Measurements from ENCODE around the gene CNTNAP3. TPM values are rescaled to one million over a fixed set of nuclear protein-coding genes. Genes with fewer than 3 reads are reported as not detected.
"Not testable (repeated sequence)": the region's sequence is repeated elsewhere in the genome, so short reads cannot be mapped to it uniquely, and the experiment has no call there.

Gene CNTNAP3
- total and polyA plus RNA-seq, 2 of the 13 experiments (the other 11 are each of a cell fraction or from before 2014, with no cell fraction given), result 0.84 to 4.8 TPM

DNA sequence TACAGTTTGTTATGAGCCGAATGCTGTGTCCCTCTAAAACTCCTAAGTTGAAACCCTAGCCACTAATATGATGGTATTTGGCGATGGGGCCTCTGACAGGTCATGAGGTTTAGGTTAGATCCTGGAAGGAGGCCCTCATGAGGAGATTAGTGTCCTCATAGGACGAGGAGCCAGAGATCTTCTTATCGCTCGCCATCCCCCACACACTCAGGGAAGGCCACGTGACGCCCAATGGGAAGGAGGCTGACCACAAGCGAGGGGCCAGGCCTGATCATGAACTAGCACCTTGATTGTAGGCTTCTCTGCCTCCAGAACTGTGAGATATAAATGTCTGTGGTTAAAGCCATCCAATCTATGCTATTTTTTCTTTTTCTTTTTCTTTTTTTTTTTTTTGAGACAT is 233.5 kb downstream of the CNTNAP3 start:
- H2AFZ ChIP-seq (ENCODE audit: low read length); H3K9ac ChIP-seq (ENCODE audit: insufficient read depth, low read depth, low read length); ATAC-seq; POLR2A ChIA-PET; H3K4me2 ChIP-seq (ENCODE audit: low read depth, low read length); H3K4me1 ChIP-seq (ENCODE audit: insufficient read depth, low read length); H3K79me2 ChIP-seq (ENCODE audit: insufficient read depth, low read length); in situ Hi-C loops (cut with HindIII; ENCODE audit: extremely low pct_ligation_motif_present, low pct_unique_long_range_greater_than_20kb); DNase-seq (ENCODE audit: low spot score); H3K36me3 ChIP-seq (replicated peaks in 1 of 2; ENCODE audit: control insufficient read depth in 1 of 2, insufficient read depth in 2 of 2, low read length in 2 of 2); FAIRE-seq; H3K9me3 ChIP-seq (ENCODE audit: low read length); BruUV-seq (replicated peaks); H3K27ac ChIP-seq (ENCODE audit: extremely low read length, insufficient read depth, low read length); H3K27me3 ChIP-seq (ENCODE audit: control insufficient read depth in 1 of 2, insufficient read depth in 2 of 2, low read length in 2 of 2); intact Hi-C loops (cut with micrococcal nuclease; ENCODE audit: unreplicated experiment); H4K20me1 ChIP-seq (ENCODE audit: insufficient read depth, low read length); CTCF ChIA-PET (ENCODE audit: low intra/inter-chr PET ratio, low total read pairs); H3K4me3 ChIP-seq (replicated peaks in 1 of 3; ENCODE audit: insufficient read depth in 1 of 3, low read depth in 2 of 3, low read length in 3 of 3): not testable (repeated sequence)
- WGBS (ENCODE audit: low lambda C conversion rate), result 2% methylated on average over 5 of the region's 8 CpGs

- ATAC-seq; BruUV-seq (replicated peaks); POLR2A ChIA-PET; CTCF ChIA-PET (ENCODE audit: low intra/inter-chr PET ratio, low total read pairs); in situ Hi-C loops (cut with HindIII; ENCODE audit: extremely low pct_ligation_motif_present, low pct_unique_long_range_greater_than_20kb); H3K4me3 ChIP-seq (replicated peaks in 1 of 3; ENCODE audit: insufficient read depth in 1 of 3, low read depth in 2 of 3, low read length in 3 of 3); H2AFZ ChIP-seq (ENCODE audit: low read length); H3K27me3 ChIP-seq (ENCODE audit: control insufficient read depth in 1 of 2, insufficient read depth in 2 of 2, low read length in 2 of 2); H3K36me3 ChIP-seq (replicated peaks in 1 of 2; ENCODE audit: control insufficient read depth in 1 of 2, insufficient read depth in 2 of 2, low read length in 2 of 2); H3K9ac ChIP-seq (ENCODE audit: insufficient read depth, low read depth, low read length); H3K79me2 ChIP-seq (ENCODE audit: insufficient read depth, low read length); H3K4me1 ChIP-seq (ENCODE audit: insufficient read depth, low read length); H4K20me1 ChIP-seq (ENCODE audit: insufficient read depth, low read length); DNase-seq (ENCODE audit: low spot score); intact Hi-C loops (cut with micrococcal nuclease; ENCODE audit: unreplicated experiment); H3K4me2 ChIP-seq (ENCODE audit: low read depth, low read length); H3K9me3 ChIP-seq (ENCODE audit: low read length); FAIRE-seq; H3K27ac ChIP-seq (ENCODE audit: extremely low read length, insufficient read depth, low read length); TF ChIP-seq ATF7 (CRISPR knock-in tag; IDR thresholded peaks at IDR 0.05): not testable (repeated sequence)
- WGBS (ENCODE audit: low lambda C conversion rate), result 1% methylated on average over 3 of the region's 3 CpGs
- TF ChIP-seq ATF7 (IDR thresholded peaks at IDR 0.05), result 0 out of 2 replicates have a peak, but pooled peaks have one; percentile 16
These were observed 241.1 kb downstream of the CNTNAP3 start for GRCh38 chr9:39046833-39047232.

DNA sequence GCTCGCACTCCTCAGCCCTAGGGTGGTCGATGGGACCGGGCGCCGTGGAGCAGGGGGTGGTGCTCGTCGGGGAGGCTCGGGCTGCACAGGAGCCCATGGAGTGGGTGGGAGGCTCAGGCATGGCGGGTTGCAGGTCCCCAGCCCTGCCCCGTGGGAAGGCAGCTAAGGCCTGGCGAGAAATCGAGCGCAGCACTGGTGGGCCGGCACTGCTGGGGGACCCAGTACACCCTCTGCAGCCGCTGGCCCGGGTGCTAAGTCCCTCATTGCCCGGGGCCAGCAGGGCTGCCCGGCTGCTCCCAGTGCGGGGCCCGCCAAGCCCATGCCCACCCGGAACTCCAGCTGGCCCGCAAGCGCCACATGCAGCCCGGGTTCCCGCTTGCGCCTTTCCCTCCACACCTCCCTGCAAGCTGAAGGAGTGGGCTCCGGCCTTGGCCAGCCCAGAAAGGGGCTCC is 245.6 kb downstream of the CNTNAP3 start:
- DNase-seq (ENCODE audit: low spot score); H3K4me3 ChIP-seq (replicated peaks in 1 of 3; ENCODE audit: insufficient read depth in 1 of 3, low read depth in 2 of 3, low read length in 3 of 3); FAIRE-seq; BruUV-seq (replicated peaks); H4K20me1 ChIP-seq (ENCODE audit: insufficient read depth, low read length); H3K4me2 ChIP-seq (ENCODE audit: low read depth, low read length); H3K36me3 ChIP-seq (replicated peaks in 1 of 2; ENCODE audit: control insufficient read depth in 1 of 2, insufficient read depth in 2 of 2, low read length in 2 of 2); H3K4me1 ChIP-seq (ENCODE audit: insufficient read depth, low read length); CTCF ChIA-PET (ENCODE audit: low intra/inter-chr PET ratio, low total read pairs); ATAC-seq; in situ Hi-C loops (cut with HindIII; ENCODE audit: extremely low pct_ligation_motif_present, low pct_unique_long_range_greater_than_20kb); H2AFZ ChIP-seq (ENCODE audit: low read length); H3K27ac ChIP-seq (ENCODE audit: extremely low read length, insufficient read depth, low read length); POLR2A ChIA-PET; intact Hi-C loops (cut with micrococcal nuclease; ENCODE audit: unreplicated experiment); H3K27me3 ChIP-seq (ENCODE audit: control insufficient read depth in 1 of 2, insufficient read depth in 2 of 2, low read length in 2 of 2); H3K9ac ChIP-seq (ENCODE audit: insufficient read depth, low read depth, low read length); H3K9me3 ChIP-seq (ENCODE audit: low read length); H3K79me2 ChIP-seq (ENCODE audit: insufficient read depth, low read length): not testable (repeated sequence)
- WGBS (ENCODE audit: low lambda C conversion rate), result 70% methylated on average over 18 of the region's 27 CpGs
